GOT3 (cell line): ENCODE data around the gene EMC6.

Experiments
- DNase-seq: peaks from one replicate; lab custom pipeline; 2025; ENCODE audit warnings: mixed read lengths; lab: John Stamatoyannopoulos, UW

EMC6 gene

DNA sequence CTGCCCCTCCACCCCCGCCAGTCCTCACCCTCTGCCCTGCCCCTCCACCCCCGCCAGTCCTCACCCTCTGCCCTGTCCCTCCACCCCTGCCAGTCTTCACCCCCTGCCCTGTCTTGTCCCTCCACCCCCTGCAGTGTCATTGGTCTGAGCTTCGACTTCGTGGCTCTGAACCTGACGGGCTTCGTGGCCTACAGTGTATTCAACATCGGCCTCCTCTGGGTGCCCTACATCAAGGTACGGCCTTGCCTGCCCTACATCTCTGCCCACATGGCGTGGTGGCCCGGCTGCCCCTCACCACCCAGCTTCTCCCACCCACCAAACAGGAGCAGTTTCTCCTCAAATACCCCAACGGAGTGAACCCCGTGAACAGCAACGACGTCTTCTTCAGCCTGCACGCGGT lies 12.3 kb upstream of the EMC6 start:
- no peak for DNase-seq

DNA sequence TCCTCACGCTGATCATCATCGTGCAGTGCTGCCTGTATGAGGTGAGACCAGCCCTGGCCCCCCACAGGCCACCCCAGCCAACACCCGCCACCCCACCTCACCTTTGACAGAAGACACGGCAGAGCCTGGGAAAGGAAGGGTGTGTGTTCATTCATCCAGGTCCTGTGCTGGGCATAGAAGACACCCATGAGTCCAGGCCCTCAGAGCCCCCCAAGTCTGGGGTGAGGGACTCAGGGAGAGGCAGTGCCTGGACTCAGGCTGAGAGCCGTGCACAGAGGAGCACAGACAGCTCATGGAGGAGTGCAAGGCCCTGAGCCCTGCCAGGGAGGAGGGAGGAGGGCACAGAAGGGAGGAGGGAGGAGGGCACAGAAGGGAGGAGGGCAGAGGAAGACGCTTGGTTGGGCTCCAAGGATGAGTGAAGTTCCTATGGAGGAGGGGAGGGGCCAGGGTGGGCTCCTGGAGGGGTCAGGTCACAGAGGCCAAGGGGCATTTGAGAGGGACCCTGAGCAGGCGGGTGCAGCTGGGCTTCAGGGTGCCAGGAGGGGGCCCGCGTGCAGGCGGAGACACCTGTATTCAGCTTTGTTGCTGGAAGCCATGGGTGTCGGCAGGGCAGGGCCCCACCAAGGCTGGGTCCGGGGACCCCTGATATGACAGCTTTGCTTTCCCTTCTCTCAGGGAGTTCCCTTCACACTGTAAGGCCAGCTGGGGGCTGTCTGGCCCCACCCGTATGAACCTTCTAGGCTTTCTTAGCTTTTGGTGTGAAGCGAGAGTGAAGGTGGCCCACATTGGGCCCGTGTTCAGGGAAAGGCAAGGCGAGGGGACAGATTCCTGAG lies 11.6 kb upstream of the EMC6 start:
- DNase-seq = no peak

DNA sequence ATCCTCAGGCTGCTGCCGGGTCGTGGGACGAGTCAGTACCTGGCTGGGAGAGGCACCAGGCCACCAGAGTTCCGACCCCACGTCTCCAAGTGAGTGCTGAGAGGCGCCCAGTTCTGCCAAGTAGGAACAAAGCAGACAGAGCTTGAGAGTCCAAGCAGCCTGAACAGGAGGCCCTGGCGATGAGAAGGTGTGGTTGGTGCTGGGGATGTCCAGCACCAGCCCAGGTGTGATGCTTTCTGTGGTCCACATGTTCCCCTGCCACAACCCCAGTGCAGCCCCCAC lies 11.1 kb upstream of the EMC6 start:
- no peak for DNase-seq

DNA sequence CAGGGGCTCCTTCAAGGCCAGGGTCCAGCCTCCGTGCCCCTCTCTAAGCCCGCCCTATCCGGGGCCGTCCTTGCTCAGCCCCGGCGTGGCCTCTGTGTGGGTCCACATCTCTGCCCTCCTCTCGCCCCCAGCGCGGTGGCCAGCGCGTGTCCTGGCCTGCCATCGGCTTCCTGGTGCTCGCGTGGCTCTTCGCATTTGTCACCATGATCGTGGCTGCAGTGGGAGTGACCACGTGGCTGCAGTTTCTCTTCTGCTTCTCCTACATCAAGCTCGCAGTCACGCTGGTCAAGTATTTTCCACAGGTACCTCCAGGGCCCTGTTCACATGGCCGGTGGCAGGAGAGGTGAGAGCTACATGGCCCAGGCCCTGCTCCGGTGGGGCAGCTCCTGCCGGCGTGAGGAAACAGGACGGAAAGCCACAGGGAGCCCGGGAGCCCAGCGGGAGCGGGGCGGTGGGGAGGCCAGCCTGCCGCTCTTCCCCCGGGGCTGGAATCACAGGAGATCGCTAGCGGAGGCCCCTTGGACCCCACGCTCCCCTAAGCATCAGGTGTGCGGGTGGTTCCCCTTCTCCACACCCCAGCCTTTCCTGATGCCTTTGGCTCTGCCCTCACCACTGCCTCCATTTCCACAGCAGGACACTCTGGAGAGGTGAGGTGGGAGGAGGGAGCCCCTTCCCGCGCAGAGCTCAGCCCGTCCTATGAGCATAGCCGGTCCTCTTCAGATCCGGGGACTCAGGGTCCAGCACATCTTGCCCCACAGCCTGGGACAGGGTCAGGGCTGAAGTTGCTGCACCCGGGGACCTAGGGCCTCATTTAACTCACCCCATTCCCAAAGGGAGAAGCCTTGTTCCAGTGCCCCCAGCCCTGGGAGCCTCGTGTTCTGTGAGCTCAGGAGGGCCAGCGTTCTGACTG lies 10.5 kb upstream of the EMC6 start:
- no peak for DNase-seq

GRCh38 chr17:3658784-3659449 lies 9.7 kb upstream of the EMC6 start:
- no peak for DNase-seq

DNA sequence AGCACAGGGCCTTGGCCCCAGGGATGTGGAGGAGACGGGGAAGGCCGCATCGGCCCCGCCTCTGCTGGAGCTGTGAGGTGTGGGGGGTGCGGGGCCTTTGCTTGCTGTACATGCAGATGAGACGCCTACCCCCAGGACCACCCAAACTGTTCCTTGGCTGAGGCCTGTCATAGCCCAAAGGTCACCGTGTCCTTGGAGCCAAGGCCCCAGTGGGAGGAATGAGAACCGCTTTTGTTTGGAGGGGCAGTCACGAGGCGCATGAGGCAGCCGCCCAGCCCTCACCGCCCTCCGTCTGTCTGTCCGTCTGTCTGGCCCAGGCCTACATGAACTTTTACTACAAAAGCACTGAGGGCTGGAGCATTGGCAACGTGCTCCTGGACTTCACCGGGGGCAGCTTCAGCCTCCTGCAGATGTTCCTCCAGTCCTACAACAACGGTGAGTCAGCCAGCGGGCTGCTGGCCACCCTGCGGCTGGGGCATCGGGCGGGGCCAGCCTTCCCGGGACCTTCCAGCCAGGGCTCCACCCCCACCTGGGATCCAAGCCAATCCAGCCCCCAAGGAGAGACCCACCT lies 9.0 kb upstream of the EMC6 start:
- peak; percentile 17 for DNase-seq

DNA sequence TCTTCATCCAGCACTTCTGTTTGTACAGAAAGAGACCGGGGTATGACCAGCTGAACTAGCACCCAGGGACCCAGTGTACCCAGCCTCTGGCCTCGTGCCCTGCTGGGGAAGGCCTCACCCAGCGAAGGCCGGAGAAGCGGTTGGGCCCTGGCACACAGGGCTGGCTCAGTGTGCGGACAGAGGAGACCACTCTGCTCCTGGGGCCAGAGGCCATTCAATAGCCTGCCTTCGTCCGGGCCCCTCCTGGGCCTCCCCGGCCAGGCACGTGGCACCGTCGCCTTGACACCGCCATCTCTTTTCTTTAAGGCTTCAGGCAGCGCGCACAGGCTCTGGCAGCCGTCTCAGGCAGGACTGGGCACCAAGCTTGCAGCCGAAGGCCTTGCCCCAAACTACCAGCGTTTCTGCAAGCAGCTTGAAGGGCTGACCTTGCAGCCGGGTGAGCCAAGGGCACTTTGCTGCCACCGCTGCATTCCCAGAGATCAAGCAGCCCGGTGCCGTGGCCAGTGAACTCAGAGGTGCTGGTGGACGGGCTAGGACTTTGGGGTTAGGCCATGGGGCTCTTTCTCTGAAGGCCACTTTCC lies 8.2 kb upstream of the EMC6 start:
- DNase-seq = no peak

- DNase-seq = no peak
These were observed 5.3 kb upstream of the EMC6 start for GRCh38 chr17:3663102-3664011.

DNA sequence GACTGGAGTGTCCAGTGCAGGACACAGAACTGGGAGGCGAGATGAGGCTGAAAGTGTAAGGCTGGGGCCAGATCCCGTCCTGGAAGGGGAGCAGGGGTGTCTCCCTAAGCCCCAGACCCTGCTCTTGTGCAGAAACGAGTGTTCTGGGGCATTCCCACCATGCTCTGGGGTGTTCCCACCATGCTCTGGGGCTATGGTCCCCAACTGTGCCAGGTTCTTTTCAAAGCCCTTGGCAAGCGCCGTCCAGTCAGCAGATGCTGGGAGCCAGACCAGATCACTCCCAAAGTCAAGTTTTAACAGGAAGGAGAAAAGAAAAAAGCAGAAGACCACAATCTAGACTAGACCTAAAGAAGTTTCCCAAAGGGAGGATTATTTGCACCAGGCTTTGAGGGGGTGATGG lies 2.8 kb upstream of the EMC6 start:
- no peak for DNase-seq

DNA sequence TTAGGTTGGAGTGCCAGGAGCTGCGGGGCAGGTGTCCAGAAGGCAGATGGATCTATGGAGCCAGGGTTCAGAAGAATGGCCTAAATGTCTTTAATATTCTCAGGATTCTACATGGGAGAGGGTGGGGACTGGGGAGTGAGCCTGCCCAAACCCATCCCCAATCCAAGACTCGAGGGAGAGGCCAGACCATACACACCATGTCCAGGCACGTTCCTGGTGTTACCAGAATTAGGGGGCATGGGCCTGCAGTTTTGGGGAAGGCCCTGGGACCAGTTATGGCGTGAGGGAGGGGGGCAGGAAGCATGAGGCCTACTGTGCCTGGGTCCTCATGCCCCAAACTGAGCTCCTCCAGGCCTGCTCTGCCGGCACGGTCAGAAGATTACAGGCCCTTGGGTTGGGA lies 2.1 kb upstream of the EMC6 start:
- no peak for DNase-seq

GRCh38 chr17:3667366-3668278 lies 990 bp upstream of the EMC6 start:
- peak; percentile 77 for DNase-seq

GRCh38 chr17:3669085-3669347 lies 404 bp downstream of the EMC6 start:
- no peak for DNase-seq

DNA sequence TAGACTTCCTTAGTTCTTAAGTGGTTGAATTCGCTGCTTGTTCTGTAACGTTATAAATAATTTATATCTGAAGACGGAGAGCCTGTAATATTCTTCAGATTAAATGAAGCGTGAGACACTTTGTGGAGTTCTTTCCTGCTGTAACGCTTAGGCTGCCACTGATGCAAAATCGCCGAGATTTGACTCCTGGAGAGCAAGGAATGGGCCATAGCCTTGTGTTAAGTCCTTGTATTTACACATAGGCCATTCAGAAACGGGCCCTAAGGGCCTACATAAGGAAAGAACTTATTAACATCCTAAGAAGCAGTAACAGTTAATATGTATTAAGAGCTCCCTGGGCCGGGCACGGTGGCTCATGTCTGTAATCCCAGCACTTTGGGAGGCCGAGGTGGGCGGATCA lies 936 bp downstream of the EMC6 start:
- DNase-seq = no peak

DNA sequence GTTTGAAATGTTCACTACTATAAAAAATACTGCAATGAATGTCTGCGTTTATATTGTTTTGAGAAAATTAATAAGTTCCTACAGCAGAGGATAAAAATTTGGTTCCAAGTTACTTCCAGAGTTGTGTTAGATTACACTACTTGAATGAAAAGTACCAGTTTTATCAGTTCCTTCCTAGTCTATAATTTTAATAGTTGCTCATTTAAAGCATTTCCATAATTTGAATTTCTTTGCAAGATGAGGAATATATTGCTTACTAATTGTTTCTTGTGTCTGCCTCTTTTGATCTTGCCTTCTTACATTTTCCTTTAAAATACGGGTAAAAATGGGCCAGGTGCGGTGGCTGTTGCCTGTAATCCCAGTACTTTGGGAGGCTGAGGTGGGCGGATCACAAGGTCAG lies 4.0 kb downstream of the EMC6 start:
- DNase-seq = no peak

DNA sequence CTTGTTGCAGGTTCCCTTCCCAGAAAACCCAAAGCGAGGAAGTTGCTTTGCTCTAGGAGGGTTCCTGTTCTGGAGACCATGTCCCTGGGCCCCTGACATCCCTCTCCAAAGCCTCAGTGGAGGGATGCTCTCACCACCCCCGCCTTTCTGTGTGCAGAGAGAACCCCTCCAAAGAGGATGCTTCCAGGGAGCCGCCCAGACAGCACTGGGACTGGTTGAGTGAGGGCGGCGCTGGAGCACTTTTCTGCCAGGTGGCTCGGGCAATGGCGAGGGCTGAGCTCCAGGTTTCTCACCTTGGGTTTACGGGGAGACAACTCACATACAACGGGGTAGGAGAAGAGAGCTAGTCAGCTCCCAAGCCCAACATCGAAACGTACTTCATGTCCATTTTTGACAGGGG lies 7.3 kb downstream of the EMC6 start:
- no peak for DNase-seq

DNA sequence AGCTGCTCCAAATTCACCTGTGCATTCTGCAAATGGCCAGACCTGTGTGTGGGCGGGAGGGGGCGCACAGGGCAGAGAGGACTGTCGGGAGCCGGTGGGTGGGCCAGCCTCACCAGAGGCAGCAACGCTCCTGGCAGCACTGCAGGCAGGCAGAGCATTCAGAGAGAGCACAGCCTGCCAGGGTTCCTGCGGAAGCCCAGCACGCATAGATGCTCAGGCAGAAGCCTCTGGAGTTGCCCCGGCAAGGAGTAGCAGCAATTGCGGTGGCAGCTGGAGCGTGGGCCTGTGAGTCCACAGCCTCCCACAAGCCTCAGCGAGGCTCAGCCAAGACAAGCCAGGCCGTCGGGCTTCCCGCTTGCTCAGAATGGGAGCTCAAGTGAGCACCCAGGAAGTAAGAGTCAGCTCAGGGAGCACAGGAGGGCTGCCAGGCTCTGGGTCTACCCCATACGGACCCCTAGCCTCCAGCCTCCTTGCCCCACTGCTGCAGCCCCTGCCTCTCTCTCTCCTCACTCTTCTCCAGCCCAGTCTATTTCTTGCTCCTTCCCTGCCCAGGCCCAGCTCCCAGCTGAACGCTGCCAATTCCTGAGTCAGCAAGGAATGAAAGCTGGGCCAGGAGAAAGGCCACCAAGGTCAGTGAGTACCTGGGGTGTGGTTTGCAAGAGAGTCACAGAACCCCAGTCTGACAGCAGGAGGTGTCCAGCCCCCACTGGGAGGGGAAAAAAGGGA lies 9.6 kb downstream of the EMC6 start:
- no peak for DNase-seq

- DNase-seq = no peak
These were observed 10.4 kb downstream of the EMC6 start for GRCh38 chr17:3678821-3679530.

- no peak for DNase-seq
These were observed 11.0 kb downstream of the EMC6 start for GRCh38 chr17:3679531-3680126.

- DNase-seq = no peak
These were observed 12.4 kb downstream of the EMC6 start for GRCh38 chr17:3681057-3681456.
